Measurements from ENCODE around the gene MYPOP.

- TF ChIP-seq, protein P1, sequence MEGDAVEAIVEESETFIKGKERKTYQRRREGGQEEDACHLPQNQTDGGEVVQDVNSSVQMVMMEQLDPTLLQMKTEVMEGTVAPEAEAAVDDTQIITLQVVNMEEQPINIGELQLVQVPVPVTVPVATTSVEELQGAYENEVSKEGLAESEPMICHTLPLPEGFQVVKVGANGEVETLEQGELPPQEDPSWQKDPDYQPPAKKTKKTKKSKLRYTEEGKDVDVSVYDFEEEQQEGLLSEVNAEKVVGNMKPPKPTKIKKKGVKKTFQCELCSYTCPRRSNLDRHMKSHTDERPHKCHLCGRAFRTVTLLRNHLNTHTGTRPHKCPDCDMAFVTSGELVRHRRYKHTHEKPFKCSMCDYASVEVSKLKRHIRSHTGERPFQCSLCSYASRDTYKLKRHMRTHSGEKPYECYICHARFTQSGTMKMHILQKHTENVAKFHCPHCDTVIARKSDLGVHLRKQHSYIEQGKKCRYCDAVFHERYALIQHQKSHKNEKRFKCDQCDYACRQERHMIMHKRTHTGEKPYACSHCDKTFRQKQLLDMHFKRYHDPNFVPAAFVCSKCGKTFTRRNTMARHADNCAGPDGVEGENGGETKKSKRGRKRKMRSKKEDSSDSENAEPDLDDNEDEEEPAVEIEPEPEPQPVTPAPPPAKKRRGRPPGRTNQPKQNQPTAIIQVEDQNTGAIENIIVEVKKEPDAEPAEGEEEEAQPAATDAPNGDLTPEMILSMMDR (IDR thresholded peaks at IDR 0.05; ENCODE audit: extremely low read depth in 1 of 2, insufficient read depth in 1 of 2, low read depth in 1 of 2, low read length in 2 of 2), result no peak
- TF ChIP-seq, protein P2, sequence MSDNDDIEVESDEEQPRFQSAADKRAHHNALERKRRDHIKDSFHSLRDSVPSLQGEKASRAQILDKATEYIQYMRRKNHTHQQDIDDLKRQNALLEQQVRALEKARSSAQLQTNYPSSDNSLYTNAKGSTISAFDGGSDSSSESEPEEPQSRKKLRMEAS (IDR thresholded peaks at IDR 0.05; ENCODE audit: insufficient read depth, insufficient read length), result no peak
- TF ChIP-seq EZH2 (IDR thresholded peaks at IDR 0.05; ENCODE audit: borderline replicate concordance, low read depth, low read length, severe bottlenecking), result no peak
Observed at GRCh38 chr19:45895519-45895972, 6.9 kb downstream of the MYPOP start.

Measured in endothelial cell of umbilical vein (primary cell).